Measurements from ENCODE around the gene PALS1. TPM values are rescaled to one million over a fixed set of nuclear protein-coding genes. Genes with fewer than 3 reads are reported as not detected.

The PALS1 gene
- total RNA-seq, 1 experiment from 2014 or later, result 18.0 TPM

DNA sequence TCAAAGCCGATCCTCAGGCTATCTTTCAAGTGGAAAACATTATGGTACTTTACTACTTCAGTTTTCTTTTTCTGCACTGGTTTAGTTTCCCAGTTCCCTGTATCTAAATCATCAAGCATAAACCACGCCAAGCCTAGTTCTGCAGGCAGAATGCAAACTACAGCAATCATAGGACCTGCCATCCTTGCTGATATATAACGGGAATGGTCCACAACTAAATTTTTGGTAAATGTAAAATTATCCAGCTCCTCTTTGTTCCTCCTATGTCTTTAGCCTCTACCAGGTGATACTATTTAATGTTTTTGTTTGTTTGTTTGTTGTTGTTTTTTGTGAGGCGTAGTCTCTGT is 19.3 kb upstream of the PALS1 start:
- RAD21 ChIA-PET (ENCODE audit: low non-redundant PET in 1 of 2, low total read pairs in 2 of 2, uncharacterized antibody in 2 of 2, unreplicated experiment in 2 of 2), result no interaction called here
- Histone ChIP-seq H3K36me3 (ENCODE audit: control insufficient read depth in 1 of 2, insufficient read depth in 2 of 2, low read length in 2 of 2) (no peaks in the 10 kb centered on the region), H4K20me1 (ENCODE audit: insufficient read depth) (no peaks in the 10 kb centered on the region), H3K9ac (ENCODE audit: low read length) (no peak overlapping the region), H3K9me2 (ENCODE audit: insufficient read depth) (no peaks in the 10 kb centered on the region), H3K4me1 (ENCODE audit: control insufficient read depth in 1 of 2, insufficient read depth in 2 of 2, low read length in 2 of 2) (peaks cover 13 to 16% of the 10 kb centered on the region in 2 experiments), H3K4me3 (replicated peaks in 1 of 2; ENCODE audit: low read depth in 1 of 2, low read length in 2 of 2) (no peak overlapping the region), H3K27me3 (ENCODE audit: insufficient read depth, low read length) (no peaks in the 10 kb centered on the region), H3K27ac (ENCODE audit: low read depth, low read length) (no peak overlapping the region; the same call in 1 of the 2 replicates), H3K9me3 (ENCODE audit: control insufficient read depth in 1 of 2, insufficient read depth in 1 of 2, low read depth in 1 of 2, low read length in 2 of 2) (no peaks in the 10 kb centered on the region), H3K4me2 (ENCODE audit: low read length) (peak overlapping the region; percentile 53), H2AFZ (ENCODE audit: low read depth, low read length, poor library complexity, severe bottlenecking) (peak overlapping the region; percentile 80), H3K79me2 (ENCODE audit: insufficient read depth, low read length) (no peaks in the 10 kb centered on the region)
- peak; percentile 51 for ATAC-seq
- TF ChIP-seq RAD21 (IDR thresholded peaks at IDR 0.05; ENCODE audit: low read depth), result no peak
- no peak for TF ChIP-seq EZH2phosphoT487 (IDR thresholded peaks at IDR 0.05; ENCODE audit: borderline replicate concordance)
- no peak for TF ChIP-seq SP1 (IDR thresholded peaks at IDR 0.05; ENCODE audit: low read depth)
- TF ChIP-seq ZNF274 (IDR thresholded peaks at IDR 0.05; ENCODE audit: low read depth, low read length), result no peak
- TF ChIP-seq SIN3A (IDR thresholded peaks at IDR 0.05; ENCODE audit: low read depth), result no peak
- TF ChIP-seq ELF1 (IDR thresholded peaks at IDR 0.05; ENCODE audit: borderline replicate concordance, low read depth), result no peak
- no peak for TF ChIP-seq CEBPB (IDR thresholded peaks at IDR 0.05; ENCODE audit: low read depth)
- no peak for TF ChIP-seq EZH2 (IDR thresholded peaks at IDR 0.05)
- no peak for TF ChIP-seq ZBTB33 (IDR thresholded peaks at IDR 0.05; ENCODE audit: extremely low read depth, insufficient replicate concordance, low read length)
- TF ChIP-seq POLR2A (IDR thresholded peaks at IDR 0.05; ENCODE audit: borderline replicate concordance, extremely low read depth, insufficient read depth, insufficient read length), result no peak
- no peak for TF ChIP-seq POLR2AphosphoS5 (IDR thresholded peaks at IDR 0.05; ENCODE audit: low read depth, low read length)
- TF ChIP-seq JUND (IDR thresholded peaks at IDR 0.05), result no peak
- TF ChIP-seq, protein P1, sequence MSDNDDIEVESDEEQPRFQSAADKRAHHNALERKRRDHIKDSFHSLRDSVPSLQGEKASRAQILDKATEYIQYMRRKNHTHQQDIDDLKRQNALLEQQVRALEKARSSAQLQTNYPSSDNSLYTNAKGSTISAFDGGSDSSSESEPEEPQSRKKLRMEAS (IDR thresholded peaks at IDR 0.05), result no peak
- TF ChIP-seq ZFX (IDR thresholded peaks at IDR 0.05), result no peak
- no peak for TF ChIP-seq YY1 (IDR thresholded peaks at IDR 0.05; ENCODE audit: extremely low read depth, insufficient replicate concordance, low read depth, low read length)
- no peak for TF ChIP-seq SRF (IDR thresholded peaks at IDR 0.05; ENCODE audit: low read depth)
- DNase-seq (ENCODE audit: low read depth, low spot score), result no peak
- intact Hi-C loops (cut with micrococcal nuclease), result no loop called here
- BruUV-seq (replicated peaks), result no TSS peak
- POLR2A ChIA-PET, result no interaction called here
- CTCF ChIA-PET, result no interaction called here

All from HCT116 (cell line).